Naive thymus-derived CD4-positive, alpha-beta T cell (primary cell): ENCODE measurements around the gene MAN1A1. TPM values are rescaled to one million over a fixed set of nuclear protein-coding genes. Genes with fewer than 3 reads are reported as not detected.

Source experiments
- ATAC-seq: fragments of 150-1000 bp; cut with Tn5 transposase; 2 replicates; pipeline ENCODE4 v1.10.0; 2021; ENCODE audit warnings: mild to moderate bottlenecking, moderate library complexity
- CTCF ChIA-PET: fragments of 350-600 bp; sonication (Branson Sonifier 250); formaldehyde crosslinking; loops from one replicate; lab custom pipeline; 2021; ENCODE audit warnings: antibody characterized with exemption; lab: Charles Lee
- POLR2A ChIA-PET: fragments of 350-600 bp; sonication (Branson Sonifier 250); formaldehyde crosslinking; loops from one replicate; lab custom pipeline; 2021; ENCODE audit warnings: antibody characterized with exemption, inconsistent platforms; lab: Charles Lee
- DNase-seq, 9 donors: peaks; one replicate each; pipeline versions ENCODE4 v3.0.0 to v3.0.0-alpha.2; 2020 to 2022; ENCODE audit warnings: mixed read lengths in 1 of 9
- H3K27ac ChIP-seq: one replicate; pipeline ENCODE4 v1.7.0; 2013; ENCODE audit warnings: mild to moderate bottlenecking, low read depth, low read length, moderate library complexity
- H3K27me3 ChIP-seq, 2 donors: one replicate each; pipeline ENCODE4 v1.7.0; 2013; ENCODE audit warnings: low read length in 2 of 2, mild to moderate bottlenecking in 2 of 2, moderate library complexity in 2 of 2; ENCODE audit not compliant: control insufficient read depth in 2 of 2, insufficient read depth in 2 of 2
- H3K36me3 ChIP-seq, 3 experiments: 1 replicate in 2 of 3; 2 replicates in 1 of 3; pipeline ENCODE4 v1.7.0; 2013; ENCODE audit warnings: low read length in 3 of 3, mild to moderate bottlenecking in 3 of 3, moderate library complexity in 1 of 3; ENCODE audit not compliant: insufficient read depth in 3 of 3, control insufficient read depth in 2 of 3
- H3K4me1 ChIP-seq, 2 donors: one replicate each; pipeline ENCODE4 v1.7.0; 2013; ENCODE audit warnings: low read length in 2 of 2, mild to moderate bottlenecking in 2 of 2, moderate library complexity in 1 of 2; ENCODE audit not compliant: control insufficient read depth in 2 of 2, insufficient read depth in 2 of 2
- H3K4me3 ChIP-seq: 2 replicates; pipeline ENCODE4 v1.7.0; 2013; ENCODE audit warnings: mild to moderate bottlenecking, low read length
- H3K9me3 ChIP-seq, 3 experiments: 1 replicate in 2 of 3; 2 replicates in 1 of 3; pipeline ENCODE4 v1.7.0; 2013; ENCODE audit warnings: low read length in 3 of 3; ENCODE audit not compliant: control insufficient read depth in 2 of 3
- H3K27ac Mint-ChIP-seq, 9 donors: one replicate each; pipeline ENCODE4 v1.8.0; 2020 to 2022; ENCODE audit warnings: mixed read lengths in 9 of 9, mild to moderate bottlenecking in 8 of 9, moderate library complexity in 5 of 9, inconsistent platforms in 2 of 9
- H3K27me3 Mint-ChIP-seq, 5 donors: one replicate each; pipeline ENCODE4 v1.8.0; 2021 to 2022; ENCODE audit warnings: mixed read lengths in 5 of 5, mild to moderate bottlenecking in 1 of 5
- H3K36me3 Mint-ChIP-seq, 5 donors: one replicate each; pipeline ENCODE4 v1.8.0; 2020 to 2022; ENCODE audit warnings: mixed read lengths in 5 of 5, mild to moderate bottlenecking in 3 of 5, inconsistent platforms in 1 of 5
- H3K4me1 Mint-ChIP-seq, 7 donors: one replicate each; pipeline ENCODE4 v1.8.0; 2020 to 2022; ENCODE audit warnings: mixed read lengths in 7 of 7, mild to moderate bottlenecking in 3 of 7, inconsistent platforms in 1 of 7
- H3K4me3 Mint-ChIP-seq, 10 donors: one replicate each; pipeline ENCODE4 v1.8.0; 2020 to 2022; ENCODE audit warnings: mild to moderate bottlenecking in 10 of 10, mixed read lengths in 10 of 10, moderate library complexity in 6 of 10, inconsistent platforms in 2 of 10
- H3K9me3 Mint-ChIP-seq, 11 donors: one replicate each; pipeline ENCODE4 v1.8.0; 2020 to 2022; ENCODE audit warnings: mixed read lengths in 11 of 11, mild to moderate bottlenecking in 4 of 11, inconsistent platforms in 1 of 11, moderate library complexity in 1 of 11
- intact Hi-C, 2 donors: fragments of 100-400 bp; cut with micrococcal nuclease; formaldehyde crosslinking; loops; one replicate each; pipeline ENCODE4 v1.15.1; 2023
- polyA plus RNA-seq, 2 donors: library from polyadenylated mRNA; unstranded; fragments of 300-500 nt; fragmentation: Illumina TruSeq; gene quantifications; one replicate each; pipeline ENCODE4 v1.2.3, GENCODE V29; 2021
- total RNA-seq, 6 experiments: library from RNA in 5 of 6; stranded (reverse) in 5 of 6; gene quantifications; 1 replicate in 5 of 6; 2 replicates in 1 of 6; pipeline ENCODE4 v1.2.3 and lab custom pipeline; 2021 to 2026

The MAN1A1 gene
- total and polyA plus RNA-seq, 7 experiments from 2014 or later: 5.4 to 22.3 (median 8.4) TPM

DNA sequence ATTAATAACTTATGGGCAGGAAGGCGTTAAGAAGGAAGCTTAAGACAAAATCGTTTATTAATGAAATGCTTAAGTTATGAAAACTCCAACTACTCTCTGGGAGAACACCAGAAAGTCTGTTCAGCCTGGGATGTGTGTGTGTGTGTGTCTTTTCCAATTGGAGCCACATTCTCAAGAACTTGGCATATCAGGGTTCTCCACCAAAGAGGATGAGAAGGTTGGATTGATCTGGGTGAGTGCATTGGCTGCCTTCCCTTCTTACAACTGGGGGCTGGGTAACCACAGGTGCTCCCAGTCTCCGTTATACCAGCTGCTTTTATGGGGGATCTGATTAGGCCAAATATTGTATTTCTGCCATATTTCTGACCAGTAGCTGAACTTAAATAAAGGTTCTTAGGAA is 102.1 kb downstream of the MAN1A1 start:
- ATAC-seq (no peak), DNase-seq (no peak)
- Mint-ChIP-seq H3K4me3 (no peak overlapping the region), H3K9me3 (peaks cover 0 to 4% (median 0%) of the 10 kb centered on the region in 11 donors), H3K27me3 (no peaks in the 10 kb centered on the region), H3K4me1 (peaks cover 0 to 2% (median 0%) of the 10 kb centered on the region in 7 donors), H3K36me3 (peaks cover 0 to 32% (median 26%) of the 10 kb centered on the region in 5 donors), H3K27ac (no peak overlapping the region)
- intact Hi-C loops: no loop called here
- no peak overlapping the region for H3K4me3 ChIP-seq
- no peak overlapping the region for H3K27ac ChIP-seq
- H3K4me1 ChIP-seq: no peaks in the 10 kb centered on the region
- POLR2A ChIA-PET: no interaction called here
- no peaks in the 10 kb centered on the region for H3K27me3 ChIP-seq
- no peaks in the 10 kb centered on the region for H3K9me3 ChIP-seq
- CTCF ChIA-PET: interaction anchor here (1.0 kb wide), 1 partner anchor 10 kb away, joined by 3 read pairs; no protein-coding TSS in a partner anchor
- no peaks in the 10 kb centered on the region for H3K36me3 ChIP-seq

DNA sequence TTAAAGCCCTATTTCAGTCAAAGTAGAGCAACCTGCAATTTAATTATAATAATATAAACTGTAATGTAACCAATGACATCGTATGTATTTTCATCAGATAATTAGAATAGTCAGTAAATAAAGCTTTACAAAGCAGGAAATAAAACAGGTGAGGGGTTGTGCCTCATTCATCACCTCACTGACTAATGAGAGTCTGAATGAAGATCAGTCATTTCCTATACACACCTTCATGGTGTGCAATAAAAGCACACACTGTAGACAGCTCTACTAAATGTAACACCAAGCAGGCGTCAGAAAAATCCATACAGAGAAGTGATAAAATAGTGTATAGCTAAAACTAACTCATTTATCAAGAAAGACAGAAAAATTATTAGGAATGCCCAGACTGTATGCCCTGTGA is 105.9 kb downstream of the MAN1A1 start:
- intact Hi-C loops: no loop called here
- DNase-seq: no peak
- Histone ChIP-seq H3K27me3 (no peaks in the 10 kb centered on the region), H3K36me3 (no peaks in the 10 kb centered on the region), H3K4me3 (no peak overlapping the region), H3K27ac (no peak overlapping the region), H3K9me3 (no peaks in the 10 kb centered on the region), H3K4me1 (no peaks in the 10 kb centered on the region)
- ATAC-seq: no peak
- H3K4me1 Mint-ChIP-seq: peaks cover 0 to 3% (median 0%) of the 10 kb centered on the region in 7 donors
- CTCF ChIA-PET: no interaction called here
- no peak overlapping the region for H3K27ac Mint-ChIP-seq
- H3K27me3 Mint-ChIP-seq: no peaks in the 10 kb centered on the region
- POLR2A ChIA-PET: no interaction called here
- peaks cover 0 to 19% (median 10%) of the 10 kb centered on the region in 5 donors for H3K36me3 Mint-ChIP-seq
- H3K4me3 Mint-ChIP-seq: no peak overlapping the region
- no peaks in the 10 kb centered on the region for H3K9me3 Mint-ChIP-seq

DNA sequence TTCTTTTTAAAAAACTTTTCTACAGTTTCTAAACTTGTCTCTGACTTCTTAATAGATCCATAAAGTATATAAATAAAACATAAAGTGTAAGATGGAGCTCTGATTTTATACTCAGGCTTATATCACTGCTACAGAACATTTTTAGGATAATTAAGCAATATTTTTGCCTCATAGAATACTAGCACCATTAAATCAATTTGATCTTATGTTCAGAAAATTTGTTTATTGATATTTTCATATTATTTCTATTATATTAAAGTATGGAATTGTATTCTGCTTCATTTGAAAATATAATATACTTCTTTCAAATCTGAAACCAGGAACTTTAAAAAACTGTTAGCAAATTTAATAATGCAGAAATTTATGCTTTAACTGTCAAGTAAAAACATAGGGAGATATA is 106.5 kb downstream of the MAN1A1 start:
- H3K27ac Mint-ChIP-seq: no peak overlapping the region
- no peaks in the 10 kb centered on the region for H3K27me3 ChIP-seq
- H3K27me3 Mint-ChIP-seq: no peaks in the 10 kb centered on the region
- no peaks in the 10 kb centered on the region for H3K9me3 ChIP-seq
- H3K4me3 Mint-ChIP-seq: no peak overlapping the region
- peaks cover 0 to 3% (median 0%) of the 10 kb centered on the region in 7 donors for H3K4me1 Mint-ChIP-seq
- no peak overlapping the region for H3K4me3 ChIP-seq
- intact Hi-C loops: no loop called here
- H3K4me1 ChIP-seq: no peaks in the 10 kb centered on the region
- H3K27ac ChIP-seq: no peak overlapping the region
- CTCF ChIA-PET: no interaction called here
- peaks cover 0 to 20% (median 11%) of the 10 kb centered on the region in 5 donors for H3K36me3 Mint-ChIP-seq
- ATAC-seq: no peak
- DNase-seq: no peak
- no peaks in the 10 kb centered on the region for H3K9me3 Mint-ChIP-seq
- POLR2A ChIA-PET: no interaction called here
- H3K36me3 ChIP-seq: no peaks in the 10 kb centered on the region

DNA sequence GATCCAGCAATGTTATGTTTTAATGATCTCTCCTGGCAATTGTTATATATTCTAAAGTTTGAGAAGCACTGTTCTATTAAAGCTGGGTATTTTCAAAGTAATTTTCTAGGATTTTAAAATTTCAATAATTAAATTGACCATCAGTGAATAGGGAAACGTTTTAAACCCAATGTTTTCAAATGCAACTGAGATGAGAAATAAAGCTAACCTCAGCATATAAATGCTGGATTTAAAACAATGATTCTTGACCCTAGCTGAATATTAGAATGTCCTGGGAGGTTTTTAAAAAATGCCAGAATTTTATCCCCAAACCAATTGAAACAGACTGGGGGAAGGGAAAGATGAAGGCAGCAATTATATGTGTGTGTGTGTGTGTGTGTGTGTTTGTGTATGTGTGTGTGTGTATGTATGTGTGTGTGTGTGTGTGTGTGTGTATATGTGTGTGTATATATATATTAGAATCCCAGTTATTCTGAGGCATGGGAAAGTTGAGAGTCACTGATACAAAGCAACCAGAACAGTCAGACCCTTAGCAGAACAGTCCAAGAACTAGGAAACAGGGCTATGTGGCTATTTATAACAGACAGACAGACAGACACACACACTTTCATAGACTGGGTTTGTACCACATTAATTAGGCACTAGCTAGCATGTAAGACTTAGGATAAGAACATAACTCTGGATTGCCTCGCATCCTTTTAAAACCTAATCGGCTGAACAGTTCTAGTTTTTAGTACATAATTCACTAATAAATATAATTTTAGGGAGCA is 107.8 kb downstream of the MAN1A1 start:
- Histone ChIP-seq H3K4me3 (no peak overlapping the region), H3K27ac (no peak overlapping the region), H3K4me1 (no peaks in the 10 kb centered on the region), H3K9me3 (no peaks in the 10 kb centered on the region), H3K36me3 (no peaks in the 10 kb centered on the region), H3K27me3 (no peaks in the 10 kb centered on the region)
- intact Hi-C loops: no loop called here
- DNase-seq (no peak), ATAC-seq (no peak)
- Mint-ChIP-seq H3K27ac (no peak overlapping the region), H3K4me1 (peaks cover 0 to 3% (median 0%) of the 10 kb centered on the region in 7 donors), H3K36me3 (peaks cover 4 to 20% (median 13%) of the 10 kb centered on the region in 5 donors), H3K9me3 (peaks cover 0 to 3% (median 0%) of the 10 kb centered on the region in 11 donors), H3K27me3 (no peaks in the 10 kb centered on the region), H3K4me3 (no peak overlapping the region)
- POLR2A ChIA-PET: no interaction called here
- CTCF ChIA-PET: no interaction called here

DNA sequence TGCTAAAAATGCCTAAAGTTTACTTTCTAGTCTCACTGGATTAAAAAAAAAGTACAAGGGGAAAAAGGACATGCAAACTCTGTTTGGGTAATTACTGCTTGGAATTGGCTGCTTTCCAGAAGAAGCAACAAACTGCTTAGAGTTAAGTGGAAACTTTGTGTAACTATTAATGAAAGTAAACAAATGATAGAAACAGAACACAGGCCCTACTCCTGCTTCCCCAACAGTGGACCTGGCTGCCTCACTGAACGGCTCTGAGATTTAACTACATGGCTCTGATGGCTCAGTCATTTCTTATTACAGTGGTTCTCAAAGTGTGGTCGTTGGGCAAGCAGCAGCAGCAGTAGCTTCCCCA is 108.5 kb downstream of the MAN1A1 start:
- Histone ChIP-seq H3K9me3 (no peaks in the 10 kb centered on the region), H3K27ac (no peak overlapping the region), H3K27me3 (no peaks in the 10 kb centered on the region), H3K4me1 (no peaks in the 10 kb centered on the region), H3K36me3 (no peaks in the 10 kb centered on the region), H3K4me3 (no peak overlapping the region)
- H3K27me3 Mint-ChIP-seq: no peaks in the 10 kb centered on the region
- no peak for DNase-seq
- ChIA-PET POLR2A (no interaction called here), CTCF (no interaction called here)
- no peak overlapping the region for H3K4me3 Mint-ChIP-seq
- H3K4me1 Mint-ChIP-seq: peaks cover 0 to 3% (median 0%) of the 10 kb centered on the region in 7 donors
- H3K36me3 Mint-ChIP-seq: peaks cover 5 to 18% (median 14%) of the 10 kb centered on the region in 5 donors
- H3K27ac Mint-ChIP-seq: no peak overlapping the region
- peaks cover 0 to 3% (median 0%) of the 10 kb centered on the region in 11 donors for H3K9me3 Mint-ChIP-seq
- ATAC-seq: no peak
- intact Hi-C loops: no loop called here

DNA sequence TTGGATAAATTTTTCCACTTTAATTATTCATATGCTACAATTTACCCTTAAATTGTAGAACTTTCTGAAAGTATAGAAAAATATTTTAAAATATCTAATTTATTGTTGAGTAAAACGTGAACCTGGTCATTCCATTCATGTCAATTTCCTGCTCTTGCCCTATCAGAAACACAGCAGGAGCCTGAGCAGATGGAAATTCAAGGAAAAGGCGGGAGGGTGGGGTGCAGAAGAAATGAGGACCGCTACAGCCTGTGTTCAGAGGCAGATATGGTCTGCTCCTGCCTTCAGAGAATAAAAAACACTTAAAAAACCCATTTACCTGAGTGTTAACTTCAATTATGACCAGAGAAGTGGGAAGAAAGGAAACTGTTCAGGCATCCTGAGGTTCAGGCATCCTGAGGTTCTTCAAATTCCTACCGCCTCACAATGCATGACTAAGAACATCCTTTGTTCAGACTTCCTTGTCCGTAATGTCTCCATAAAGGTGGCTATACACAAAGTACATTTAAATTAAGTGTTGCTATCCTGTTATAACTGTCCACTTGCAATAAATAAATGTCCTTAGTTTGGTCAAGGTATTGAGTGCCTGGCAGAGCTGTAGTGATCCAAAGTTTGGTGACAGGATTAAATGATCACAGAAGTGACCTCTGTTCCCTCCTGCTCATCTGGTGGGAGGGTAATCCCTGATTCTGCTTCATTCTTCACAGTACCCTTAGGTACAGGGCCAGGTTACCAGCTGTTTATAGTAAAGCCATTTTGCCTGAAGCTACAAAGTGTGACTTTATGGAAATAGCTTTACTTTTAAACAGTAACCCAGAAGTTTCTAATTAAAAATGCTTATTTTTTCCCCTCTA is 109.1 kb downstream of the MAN1A1 start:
- no peak for DNase-seq
- CTCF ChIA-PET: no interaction called here

More for the DNA sequence above, 109.1 kb downstream of the MAN1A1 start:
- no peak overlapping the region for H3K27ac Mint-ChIP-seq
- intact Hi-C loops: no loop called here
- Histone ChIP-seq H3K4me1 (no peaks in the 10 kb centered on the region), H3K27ac (no peak overlapping the region), H3K4me3 (no peak overlapping the region), H3K36me3 (no peaks in the 10 kb centered on the region), H3K27me3 (no peaks in the 10 kb centered on the region), H3K9me3 (no peaks in the 10 kb centered on the region)
- H3K27me3 Mint-ChIP-seq: no peaks in the 10 kb centered on the region
- H3K4me1 Mint-ChIP-seq: peaks cover 0 to 3% (median 0%) of the 10 kb centered on the region in 7 donors
- peaks cover 0 to 3% (median 0%) of the 10 kb centered on the region in 11 donors for H3K9me3 Mint-ChIP-seq
- peaks cover 5 to 19% (median 14%) of the 10 kb centered on the region in 5 donors for H3K36me3 Mint-ChIP-seq
- H3K4me3 Mint-ChIP-seq: no peak overlapping the region
- ATAC-seq: no peak
- POLR2A ChIA-PET: no interaction called here
